ENCODE data around the gene MAST4.

Gene MAST4

DNA sequence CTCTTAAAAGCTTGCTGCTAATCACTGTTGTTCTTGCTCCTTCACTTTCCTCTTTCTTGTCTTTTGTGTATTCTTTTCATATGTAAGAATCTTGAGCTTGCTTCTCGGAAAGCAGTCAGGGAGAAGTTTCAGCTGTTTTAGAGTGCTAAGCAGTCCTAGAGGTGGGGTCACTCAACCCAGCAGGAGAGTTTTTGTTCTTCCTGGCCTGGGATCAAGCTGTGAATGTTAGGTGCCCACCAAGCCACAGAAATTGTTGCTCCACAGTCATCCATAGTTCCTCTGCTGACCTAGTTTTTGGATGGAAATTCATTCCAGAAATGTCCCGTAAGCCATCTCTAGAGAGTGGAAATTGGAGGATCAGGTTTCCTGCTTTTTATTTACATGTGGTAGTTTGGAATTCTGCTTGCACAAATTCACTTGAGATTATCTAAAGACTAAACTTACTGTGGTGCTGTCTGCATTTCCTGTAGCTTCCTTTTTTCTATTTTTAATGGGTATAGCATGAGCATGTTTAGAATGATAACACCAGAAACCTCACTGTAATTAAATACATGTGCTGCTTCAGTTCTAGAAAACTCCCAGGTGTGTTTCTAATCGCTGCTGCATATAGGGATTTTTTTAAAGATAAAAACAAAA lies 108.7 kb downstream of the MAST4 start (continued):
- TF ChIP-seq, protein P1, sequence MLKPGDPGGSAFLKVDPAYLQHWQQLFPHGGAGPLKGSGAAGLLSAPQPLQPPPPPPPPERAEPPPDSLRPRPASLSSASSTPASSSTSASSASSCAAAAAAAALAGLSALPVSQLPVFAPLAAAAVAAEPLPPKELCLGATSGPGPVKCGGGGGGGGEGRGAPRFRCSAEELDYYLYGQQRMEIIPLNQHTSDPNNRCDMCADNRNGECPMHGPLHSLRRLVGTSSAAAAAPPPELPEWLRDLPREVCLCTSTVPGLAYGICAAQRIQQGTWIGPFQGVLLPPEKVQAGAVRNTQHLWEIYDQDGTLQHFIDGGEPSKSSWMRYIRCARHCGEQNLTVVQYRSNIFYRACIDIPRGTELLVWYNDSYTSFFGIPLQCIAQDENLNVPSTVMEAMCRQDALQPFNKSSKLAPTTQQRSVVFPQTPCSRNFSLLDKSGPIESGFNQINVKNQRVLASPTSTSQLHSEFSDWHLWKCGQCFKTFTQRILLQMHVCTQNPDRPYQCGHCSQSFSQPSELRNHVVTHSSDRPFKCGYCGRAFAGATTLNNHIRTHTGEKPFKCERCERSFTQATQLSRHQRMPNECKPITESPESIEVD (tag by site-specific recombination; IDR thresholded peaks at IDR 0.05), result peak; percentile 91
- TF ChIP-seq ZNF514 (tag by site-specific recombination; IDR thresholded peaks at IDR 0.05) (no peak), ZNF776 (tag by site-specific recombination; IDR thresholded peaks at IDR 0.05; ENCODE audit: borderline replicate concordance) (no peak), ZNF843 (tag by site-specific recombination; IDR thresholded peaks at IDR 0.05) (peak; percentile 39; the same call in 1 of the 2 replicates), KLF16 (tag by site-specific recombination; IDR thresholded peaks at IDR 0.05) (no peak), ZNF366 (tag by site-specific recombination; conservative IDR thresholded peaks at IDR 0.05) (peak; percentile 30; the same call in 1 of the 2 replicates), TCF7L2 (IDR thresholded peaks at IDR 0.05; ENCODE audit: borderline replicate concordance, low read depth, low read length) (no peak), ZNF2 (tag by site-specific recombination; IDR thresholded peaks at IDR 0.05) (no peak), ZNF629 (tag by site-specific recombination; IDR thresholded peaks at IDR 0.05) (peak; percentile 18; the same call in 1 of the 2 replicates), ZNF701 (tag by site-specific recombination; IDR thresholded peaks at IDR 0.05) (no peak), ZNF549 (tag by site-specific recombination; IDR thresholded peaks at IDR 0.05) (no peak), ZNF138 (tag by site-specific recombination; IDR thresholded peaks at IDR 0.05; ENCODE audit: borderline replicate concordance) (no peak), ZNF664 (tag by site-specific recombination; IDR thresholded peaks at IDR 0.05) (no peak), ZNF214 (tag by site-specific recombination; IDR thresholded peaks at IDR 0.05; ENCODE audit: borderline replicate concordance) (no peak), ZNF211 (tag by site-specific recombination; IDR thresholded peaks at IDR 0.05; ENCODE audit: low read depth) (no peak), ZBTB1 (tag by site-specific recombination; IDR thresholded peaks at IDR 0.05) (no peak)
- TF ChIP-seq, protein P2, sequence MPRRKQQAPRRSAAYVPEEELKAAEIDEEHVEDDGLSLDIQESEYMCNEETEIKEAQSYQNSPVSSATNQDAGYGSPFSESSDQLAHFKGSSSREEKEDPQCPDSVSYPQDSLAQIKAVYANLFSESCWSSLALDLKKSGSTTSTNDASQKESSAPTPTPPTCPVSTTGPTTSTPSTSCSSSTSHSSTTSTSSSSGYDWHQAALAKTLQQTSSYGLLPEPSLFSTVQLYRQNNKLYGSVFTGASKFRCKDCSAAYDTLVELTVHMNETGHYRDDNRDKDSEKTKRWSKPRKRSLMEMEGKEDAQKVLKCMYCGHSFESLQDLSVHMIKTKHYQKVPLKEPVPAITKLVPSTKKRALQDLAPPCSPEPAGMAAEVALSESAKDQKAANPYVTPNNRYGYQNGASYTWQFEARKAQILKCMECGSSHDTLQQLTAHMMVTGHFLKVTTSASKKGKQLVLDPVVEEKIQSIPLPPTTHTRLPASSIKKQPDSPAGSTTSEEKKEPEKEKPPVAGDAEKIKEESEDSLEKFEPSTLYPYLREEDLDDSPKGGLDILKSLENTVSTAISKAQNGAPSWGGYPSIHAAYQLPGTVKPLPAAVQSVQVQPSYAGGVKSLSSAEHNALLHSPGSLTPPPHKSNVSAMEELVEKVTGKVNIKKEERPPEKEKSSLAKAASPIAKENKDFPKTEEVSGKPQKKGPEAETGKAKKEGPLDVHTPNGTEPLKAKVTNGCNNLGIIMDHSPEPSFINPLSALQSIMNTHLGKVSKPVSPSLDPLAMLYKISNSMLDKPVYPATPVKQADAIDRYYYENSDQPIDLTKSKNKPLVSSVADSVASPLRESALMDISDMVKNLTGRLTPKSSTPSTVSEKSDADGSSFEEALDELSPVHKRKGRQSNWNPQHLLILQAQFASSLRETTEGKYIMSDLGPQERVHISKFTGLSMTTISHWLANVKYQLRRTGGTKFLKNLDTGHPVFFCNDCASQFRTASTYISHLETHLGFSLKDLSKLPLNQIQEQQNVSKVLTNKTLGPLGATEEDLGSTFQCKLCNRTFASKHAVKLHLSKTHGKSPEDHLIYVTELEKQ (tag by site-specific recombination; IDR thresholded peaks at IDR 0.05; ENCODE audit: borderline replicate concordance), result no peak
- TF ChIP-seq, protein P3, sequence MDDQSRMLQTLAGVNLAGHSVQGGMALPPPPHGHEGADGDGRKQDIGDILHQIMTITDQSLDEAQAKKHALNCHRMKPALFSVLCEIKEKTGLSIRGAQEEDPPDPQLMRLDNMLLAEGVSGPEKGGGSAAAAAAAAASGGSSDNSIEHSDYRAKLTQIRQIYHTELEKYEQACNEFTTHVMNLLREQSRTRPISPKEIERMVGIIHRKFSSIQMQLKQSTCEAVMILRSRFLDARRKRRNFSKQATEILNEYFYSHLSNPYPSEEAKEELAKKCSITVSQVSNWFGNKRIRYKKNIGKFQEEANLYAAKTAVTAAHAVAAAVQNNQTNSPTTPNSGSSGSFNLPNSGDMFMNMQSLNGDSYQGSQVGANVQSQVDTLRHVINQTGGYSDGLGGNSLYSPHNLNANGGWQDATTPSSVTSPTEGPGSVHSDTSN (CRISPR knock-in tag; IDR thresholded peaks at IDR 0.05), result no peak
- TF ChIP-seq, protein P4, sequence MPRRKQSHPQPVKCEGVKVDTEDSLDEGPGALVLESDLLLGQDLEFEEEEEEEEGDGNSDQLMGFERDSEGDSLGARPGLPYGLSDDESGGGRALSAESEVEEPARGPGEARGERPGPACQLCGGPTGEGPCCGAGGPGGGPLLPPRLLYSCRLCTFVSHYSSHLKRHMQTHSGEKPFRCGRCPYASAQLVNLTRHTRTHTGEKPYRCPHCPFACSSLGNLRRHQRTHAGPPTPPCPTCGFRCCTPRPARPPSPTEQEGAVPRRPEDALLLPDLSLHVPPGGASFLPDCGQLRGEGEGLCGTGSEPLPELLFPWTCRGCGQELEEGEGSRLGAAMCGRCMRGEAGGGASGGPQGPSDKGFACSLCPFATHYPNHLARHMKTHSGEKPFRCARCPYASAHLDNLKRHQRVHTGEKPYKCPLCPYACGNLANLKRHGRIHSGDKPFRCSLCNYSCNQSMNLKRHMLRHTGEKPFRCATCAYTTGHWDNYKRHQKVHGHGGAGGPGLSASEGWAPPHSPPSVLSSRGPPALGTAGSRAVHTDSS (tag by site-specific recombination; IDR thresholded peaks at IDR 0.05), result no peak
- TF ChIP-seq, protein P5, sequence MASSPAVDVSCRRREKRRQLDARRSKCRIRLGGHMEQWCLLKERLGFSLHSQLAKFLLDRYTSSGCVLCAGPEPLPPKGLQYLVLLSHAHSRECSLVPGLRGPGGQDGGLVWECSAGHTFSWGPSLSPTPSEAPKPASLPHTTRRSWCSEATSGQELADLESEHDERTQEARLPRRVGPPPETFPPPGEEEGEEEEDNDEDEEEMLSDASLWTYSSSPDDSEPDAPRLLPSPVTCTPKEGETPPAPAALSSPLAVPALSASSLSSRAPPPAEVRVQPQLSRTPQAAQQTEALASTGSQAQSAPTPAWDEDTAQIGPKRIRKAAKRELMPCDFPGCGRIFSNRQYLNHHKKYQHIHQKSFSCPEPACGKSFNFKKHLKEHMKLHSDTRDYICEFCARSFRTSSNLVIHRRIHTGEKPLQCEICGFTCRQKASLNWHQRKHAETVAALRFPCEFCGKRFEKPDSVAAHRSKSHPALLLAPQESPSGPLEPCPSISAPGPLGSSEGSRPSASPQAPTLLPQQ (tag by site-specific recombination; IDR thresholded peaks at IDR 0.05), result 0 out of 2 replicates have a peak, but pooled peaks have one; percentile 34
- TF ChIP-seq, protein P6, sequence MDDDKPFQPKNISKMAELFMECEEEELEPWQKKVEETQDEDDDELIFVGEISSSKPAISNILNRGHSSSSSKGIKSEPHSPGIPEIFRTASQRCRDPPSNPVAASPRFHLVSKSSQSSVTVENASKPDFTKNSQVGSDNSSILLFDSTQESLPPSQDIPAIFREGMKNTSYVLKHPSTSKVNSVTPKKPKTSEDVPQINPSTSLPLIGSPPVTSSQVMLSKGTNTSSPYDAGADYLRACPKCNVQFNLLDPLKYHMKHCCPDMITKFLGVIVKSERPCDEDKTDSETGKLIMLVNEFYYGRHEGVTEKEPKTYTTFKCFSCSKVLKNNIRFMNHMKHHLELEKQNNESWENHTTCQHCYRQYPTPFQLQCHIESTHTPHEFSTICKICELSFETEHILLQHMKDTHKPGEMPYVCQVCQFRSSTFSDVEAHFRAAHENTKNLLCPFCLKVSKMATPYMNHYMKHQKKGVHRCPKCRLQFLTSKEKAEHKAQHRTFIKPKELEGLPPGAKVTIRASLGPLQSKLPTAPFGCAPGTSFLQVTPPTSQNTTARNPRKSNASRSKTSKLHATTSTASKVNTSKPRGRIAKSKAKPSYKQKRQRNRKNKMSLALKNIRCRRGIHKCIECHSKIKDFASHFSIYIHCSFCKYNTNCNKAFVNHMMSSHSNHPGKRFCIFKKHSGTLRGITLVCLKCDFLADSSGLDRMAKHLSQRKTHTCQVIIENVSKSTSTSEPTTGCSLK (tag by site-specific recombination; IDR thresholded peaks at IDR 0.05), result no peak
- TF ChIP-seq, protein P7, sequence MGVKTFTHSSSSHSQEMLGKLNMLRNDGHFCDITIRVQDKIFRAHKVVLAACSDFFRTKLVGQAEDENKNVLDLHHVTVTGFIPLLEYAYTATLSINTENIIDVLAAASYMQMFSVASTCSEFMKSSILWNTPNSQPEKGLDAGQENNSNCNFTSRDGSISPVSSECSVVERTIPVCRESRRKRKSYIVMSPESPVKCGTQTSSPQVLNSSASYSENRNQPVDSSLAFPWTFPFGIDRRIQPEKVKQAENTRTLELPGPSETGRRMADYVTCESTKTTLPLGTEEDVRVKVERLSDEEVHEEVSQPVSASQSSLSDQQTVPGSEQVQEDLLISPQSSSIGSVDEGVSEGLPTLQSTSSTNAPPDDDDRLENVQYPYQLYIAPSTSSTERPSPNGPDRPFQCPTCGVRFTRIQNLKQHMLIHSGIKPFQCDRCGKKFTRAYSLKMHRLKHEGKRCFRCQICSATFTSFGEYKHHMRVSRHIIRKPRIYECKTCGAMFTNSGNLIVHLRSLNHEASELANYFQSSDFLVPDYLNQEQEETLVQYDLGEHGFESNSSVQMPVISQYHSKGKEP (tag by site-specific recombination; IDR thresholded peaks at IDR 0.05), result peak; percentile 66
- TF ChIP-seq, protein P8, sequence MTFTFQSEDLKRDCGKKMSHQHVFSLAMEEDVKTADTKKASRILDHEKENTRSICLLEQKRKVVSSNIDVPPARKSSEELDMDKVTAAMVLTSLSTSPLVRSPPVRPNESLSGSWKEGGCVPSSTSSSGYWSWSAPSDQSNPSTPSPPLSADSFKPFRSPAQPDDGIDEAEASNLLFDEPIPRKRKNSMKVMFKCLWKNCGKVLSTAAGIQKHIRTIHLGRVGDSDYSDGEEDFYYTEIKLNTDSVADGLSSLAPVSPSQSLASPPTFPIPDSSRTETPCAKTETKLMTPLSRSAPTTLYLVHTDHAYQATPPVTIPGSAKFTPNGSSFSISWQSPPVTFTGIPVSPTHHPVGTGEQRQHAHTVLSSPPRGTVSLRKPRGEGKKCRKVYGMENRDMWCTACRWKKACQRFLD (tag by site-specific recombination; IDR thresholded peaks at IDR 0.05), result no peak
